Measurements from ENCODE around the gene CYP2A6.
"Not testable (repeated sequence)": the region's sequence is repeated elsewhere in the genome, so short reads cannot be mapped to it uniquely, and the experiment has no call there.

The CYP2A6 gene

GRCh38 chr19:40819479-40820234 lies 30.6 kb downstream of the CYP2A6 start:
- ATAC-seq (ENCODE audit: low read depth) (peak; percentile 24), DNase-seq (ENCODE audit: low spot score in 2 of 2) (peak in 1 of 2 donors; percentile 66)
- not testable (repeated sequence) for H3K9me3 Mint-ChIP-seq, H3K36me3 Mint-ChIP-seq, H3K27me3 Mint-ChIP-seq
- peaks cover 33% of the 10 kb centered on the region for H3K4me1 Mint-ChIP-seq
- peak overlapping the region; percentile 79 for H3K27ac Mint-ChIP-seq
- peak overlapping the region; percentile 11 for H3K4me3 Mint-ChIP-seq

GRCh38 chr19:40818480-40819399 lies 31.5 kb downstream of the CYP2A6 start:
- DNase-seq (ENCODE audit: low spot score in 2 of 2) (peak; percentile 73 to 77), ATAC-seq (ENCODE audit: low read depth) (peak; percentile 93)
- H3K36me3 Mint-ChIP-seq, H3K27me3 Mint-ChIP-seq, H3K9me3 Mint-ChIP-seq: not testable (repeated sequence)
- H3K27ac Mint-ChIP-seq = peak overlapping the region; percentile 79
- peak overlapping the region; percentile 89 for H3K4me3 Mint-ChIP-seq
- peaks cover 36% of the 10 kb centered on the region for H3K4me1 Mint-ChIP-seq

- H3K4me1 Mint-ChIP-seq = peaks cover 42% of the 10 kb centered on the region
- no peak overlapping the region for H3K4me3 Mint-ChIP-seq
- no peaks in the 10 kb centered on the region for H3K36me3 Mint-ChIP-seq
- H3K27me3 Mint-ChIP-seq = no peaks in the 10 kb centered on the region
- ATAC-seq (ENCODE audit: low read depth) (no peak), DNase-seq (ENCODE audit: low spot score in 2 of 2) (no peak)
- H3K9me3 Mint-ChIP-seq = no peaks in the 10 kb centered on the region
- H3K27ac Mint-ChIP-seq = no peak overlapping the region
These were observed 35.0 kb downstream of the CYP2A6 start for GRCh38 chr19:40815223-40815622.

- peaks cover 33% of the 10 kb centered on the region for H3K4me1 Mint-ChIP-seq
- no peak for DNase-seq (ENCODE audit: low spot score in 2 of 2)
- no peaks in the 10 kb centered on the region for H3K9me3 Mint-ChIP-seq
- H3K36me3 Mint-ChIP-seq = peaks cover 3% of the 10 kb centered on the region
- H3K27ac Mint-ChIP-seq = no peak overlapping the region
- H3K27me3 Mint-ChIP-seq = no peaks in the 10 kb centered on the region
- ATAC-seq (ENCODE audit: low read depth) = no peak
- no peak overlapping the region for H3K4me3 Mint-ChIP-seq
These were observed 37.1 kb downstream of the CYP2A6 start for GRCh38 chr19:40813182-40813581.

GRCh38 chr19:40812571-40812970 lies 37.7 kb downstream of the CYP2A6 start:
- ATAC-seq (ENCODE audit: low read depth); H3K36me3 Mint-ChIP-seq; DNase-seq (ENCODE audit: low spot score in 2 of 2); H3K27me3 Mint-ChIP-seq; H3K9me3 Mint-ChIP-seq; H3K27ac Mint-ChIP-seq: not testable (repeated sequence)
- peak overlapping the region; percentile 97 for H3K4me3 Mint-ChIP-seq
- H3K4me1 Mint-ChIP-seq = peaks cover 34% of the 10 kb centered on the region

GRCh38 chr19:40811478-40812341 lies 38.5 kb downstream of the CYP2A6 start:
- Mint-ChIP-seq H3K4me3 (peak overlapping the region; percentile 97), H3K9me3 (no peaks in the 10 kb centered on the region), H3K4me1 (peaks cover 41% of the 10 kb centered on the region), H3K27ac (peak overlapping the region; percentile 48), H3K27me3 (no peaks in the 10 kb centered on the region), H3K36me3 (peaks cover 9% of the 10 kb centered on the region)
- DNase-seq (ENCODE audit: low spot score in 2 of 2) (no peak), ATAC-seq (ENCODE audit: low read depth) (peak; percentile 28)

- not testable (repeated sequence) for DNase-seq (ENCODE audit: low spot score in 2 of 2); H3K27me3 Mint-ChIP-seq; H3K9me3 Mint-ChIP-seq
- ATAC-seq (ENCODE audit: low read depth) = peak; percentile 81
- peaks cover 10% of the 10 kb centered on the region for H3K36me3 Mint-ChIP-seq
- peaks cover 47% of the 10 kb centered on the region for H3K4me1 Mint-ChIP-seq
- H3K4me3 Mint-ChIP-seq = peak overlapping the region; percentile 97
- peak overlapping the region; percentile 48 for H3K27ac Mint-ChIP-seq
These were observed 39.4 kb downstream of the CYP2A6 start for GRCh38 chr19:40810649-40811408.

GRCh38 chr19:40810160-40810559 lies 40.1 kb downstream of the CYP2A6 start:
- peaks cover 46% of the 10 kb centered on the region for H3K4me1 Mint-ChIP-seq
- peak overlapping the region; percentile 33 for H3K4me3 Mint-ChIP-seq
- H3K27me3 Mint-ChIP-seq = no peaks in the 10 kb centered on the region
- no peak overlapping the region for H3K27ac Mint-ChIP-seq
- no peaks in the 10 kb centered on the region for H3K9me3 Mint-ChIP-seq
- peaks cover 10% of the 10 kb centered on the region for H3K36me3 Mint-ChIP-seq
- DNase-seq (ENCODE audit: low spot score in 2 of 2) (no peak), ATAC-seq (ENCODE audit: low read depth) (no peak)

- H3K27ac Mint-ChIP-seq = no peak overlapping the region
- no peaks in the 10 kb centered on the region for H3K9me3 Mint-ChIP-seq
- ATAC-seq (ENCODE audit: low read depth) = no peak
- peak overlapping the region; percentile 17 for H3K4me3 Mint-ChIP-seq
- DNase-seq (ENCODE audit: low spot score in 2 of 2) = no peak
- peaks cover 12% of the 10 kb centered on the region for H3K36me3 Mint-ChIP-seq
- H3K27me3 Mint-ChIP-seq = no peaks in the 10 kb centered on the region
- peaks cover 50% of the 10 kb centered on the region for H3K4me1 Mint-ChIP-seq
These were observed 40.7 kb downstream of the CYP2A6 start for GRCh38 chr19:40809358-40810086.

GRCh38 chr19:40808497-40808896 lies 41.8 kb downstream of the CYP2A6 start:
- DNase-seq (ENCODE audit: low spot score in 2 of 2) (no peak), ATAC-seq (ENCODE audit: low read depth) (no peak)
- peaks cover 56% of the 10 kb centered on the region for H3K4me1 Mint-ChIP-seq
- H3K4me3 Mint-ChIP-seq = no peak overlapping the region
- no peaks in the 10 kb centered on the region for H3K9me3 Mint-ChIP-seq
- H3K27me3 Mint-ChIP-seq = no peaks in the 10 kb centered on the region
- no peak overlapping the region for H3K27ac Mint-ChIP-seq
- H3K36me3 Mint-ChIP-seq = peaks cover 15% of the 10 kb centered on the region

- Mint-ChIP-seq H3K27ac (peak overlapping the region; percentile 83), H3K27me3 (no peaks in the 10 kb centered on the region), H3K4me1 (peaks cover 59% of the 10 kb centered on the region), H3K4me3 (no peak overlapping the region), H3K36me3 (peaks cover 15% of the 10 kb centered on the region), H3K9me3 (no peaks in the 10 kb centered on the region)
- DNase-seq (ENCODE audit: low spot score in 2 of 2) (no peak), ATAC-seq (ENCODE audit: low read depth) (no peak)
These were observed 42.3 kb downstream of the CYP2A6 start for GRCh38 chr19:40808021-40808325.

GRCh38 chr19:40807147-40808020 lies 42.9 kb downstream of the CYP2A6 start:
- H3K9me3 Mint-ChIP-seq = no peaks in the 10 kb centered on the region
- no peaks in the 10 kb centered on the region for H3K27me3 Mint-ChIP-seq
- ATAC-seq (ENCODE audit: low read depth) (no peak), DNase-seq (ENCODE audit: low spot score in 2 of 2) (no peak)
- peak overlapping the region; percentile 18 for H3K4me3 Mint-ChIP-seq
- peak overlapping the region; percentile 84 for H3K27ac Mint-ChIP-seq
- H3K4me1 Mint-ChIP-seq = peaks cover 60% of the 10 kb centered on the region
- H3K36me3 Mint-ChIP-seq = peaks cover 16% of the 10 kb centered on the region
